HG03196 (cell line): ENCODE measurements around the gene ABHD17A.
"Not testable (repeated sequence)": the region's sequence is repeated elsewhere in the genome, so short reads cannot be mapped to it uniquely, and the experiment has no call there.

Experiments
- ATAC-seq: cut with Tn5 transposase; IDR thresholded peaks from one replicate; pipeline ENCODE4 v1.9.1; 2021; ENCODE audit not compliant: unreplicated experiment

The ABHD17A gene

DNA sequence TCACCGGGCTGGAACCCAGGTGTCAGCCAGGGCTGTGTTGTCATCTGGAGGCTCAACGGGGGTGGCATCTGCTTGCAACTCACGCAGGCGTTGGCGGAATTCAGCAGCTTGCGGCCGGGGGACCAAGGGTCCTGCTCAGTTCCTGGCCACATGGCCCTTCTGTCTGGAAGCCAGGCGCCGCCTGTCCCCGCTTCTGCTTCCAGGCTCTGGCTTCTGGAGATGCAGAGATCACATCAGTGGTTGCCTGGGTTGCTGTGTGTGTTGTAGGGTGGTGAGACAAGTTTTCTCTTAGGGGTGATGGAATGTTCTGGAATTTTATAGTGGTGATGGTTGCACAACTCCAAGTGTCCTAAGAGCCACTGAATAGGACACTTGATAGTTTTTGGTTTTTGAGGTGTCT lies 24.9 kb upstream of the ABHD17A start:
- no peak for ATAC-seq

DNA sequence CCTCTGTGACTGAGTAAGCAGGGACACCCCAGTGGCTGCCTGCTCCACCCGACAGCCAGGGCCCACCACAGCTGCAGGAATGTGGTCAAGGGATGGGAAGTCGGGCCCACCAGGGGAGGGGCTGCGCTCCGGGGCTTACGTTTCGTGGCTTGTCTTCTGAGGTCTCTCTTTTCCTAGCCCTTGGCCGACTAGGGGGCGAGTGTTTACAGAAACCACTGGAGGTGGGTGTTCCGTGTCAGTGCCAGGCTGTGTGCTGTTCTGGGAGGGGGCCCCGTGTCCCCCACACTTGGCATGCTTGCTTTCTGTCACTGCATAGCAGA lies 24.4 kb upstream of the ABHD17A start:
- no peak for ATAC-seq

DNA sequence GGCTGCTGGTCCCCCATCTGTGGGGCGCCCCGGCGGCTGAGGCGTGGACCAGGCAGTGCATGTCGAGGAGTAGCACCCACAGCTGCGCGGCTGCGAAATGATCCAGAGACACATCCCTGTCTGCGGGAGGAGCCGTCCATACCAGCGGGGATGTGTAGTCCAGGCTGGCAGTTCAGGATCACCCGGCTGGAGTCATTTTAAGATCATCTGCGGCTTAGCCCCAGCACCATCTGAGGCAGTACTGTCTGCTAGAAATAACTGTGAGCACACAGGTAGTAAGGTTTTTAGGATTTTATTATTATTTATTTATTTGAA lies 23.0 kb upstream of the ABHD17A start:
- no peak for ATAC-seq

- ATAC-seq = no peak
These were observed 22.5 kb upstream of the ABHD17A start for GRCh38 chr19:1907563-1908363.

DNA sequence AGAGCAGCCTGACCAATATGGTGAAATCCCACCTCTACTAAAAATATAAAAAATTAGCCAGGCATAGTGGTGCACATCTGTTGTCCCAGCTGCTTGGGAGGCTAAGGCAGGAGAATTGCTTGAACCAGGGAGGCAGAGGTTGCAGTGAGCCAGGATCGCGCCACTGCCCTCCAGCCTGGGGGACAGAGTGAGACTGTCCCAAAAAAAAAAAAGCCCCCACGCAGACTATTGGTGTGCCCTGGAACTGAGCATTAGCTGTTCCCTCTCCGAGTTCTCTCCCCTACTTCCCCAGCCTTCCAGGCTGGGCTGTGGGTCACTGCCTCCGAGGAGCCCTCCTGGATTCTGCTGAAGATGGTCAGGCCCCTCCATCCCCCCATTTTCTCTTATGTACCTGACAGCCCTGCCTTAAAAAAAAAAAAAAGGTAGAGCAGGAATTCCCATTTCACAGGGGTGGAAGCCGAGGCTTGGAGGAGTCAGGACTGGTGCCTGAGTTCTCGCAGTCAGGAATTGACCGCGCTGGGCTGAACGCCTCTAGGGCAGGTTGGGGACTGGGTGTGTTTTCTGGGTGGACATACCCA lies 21.8 kb upstream of the ABHD17A start:
- no peak for ATAC-seq

- no peak for ATAC-seq
These were observed 20.6 kb upstream of the ABHD17A start for GRCh38 chr19:1905863-1906375.

DNA sequence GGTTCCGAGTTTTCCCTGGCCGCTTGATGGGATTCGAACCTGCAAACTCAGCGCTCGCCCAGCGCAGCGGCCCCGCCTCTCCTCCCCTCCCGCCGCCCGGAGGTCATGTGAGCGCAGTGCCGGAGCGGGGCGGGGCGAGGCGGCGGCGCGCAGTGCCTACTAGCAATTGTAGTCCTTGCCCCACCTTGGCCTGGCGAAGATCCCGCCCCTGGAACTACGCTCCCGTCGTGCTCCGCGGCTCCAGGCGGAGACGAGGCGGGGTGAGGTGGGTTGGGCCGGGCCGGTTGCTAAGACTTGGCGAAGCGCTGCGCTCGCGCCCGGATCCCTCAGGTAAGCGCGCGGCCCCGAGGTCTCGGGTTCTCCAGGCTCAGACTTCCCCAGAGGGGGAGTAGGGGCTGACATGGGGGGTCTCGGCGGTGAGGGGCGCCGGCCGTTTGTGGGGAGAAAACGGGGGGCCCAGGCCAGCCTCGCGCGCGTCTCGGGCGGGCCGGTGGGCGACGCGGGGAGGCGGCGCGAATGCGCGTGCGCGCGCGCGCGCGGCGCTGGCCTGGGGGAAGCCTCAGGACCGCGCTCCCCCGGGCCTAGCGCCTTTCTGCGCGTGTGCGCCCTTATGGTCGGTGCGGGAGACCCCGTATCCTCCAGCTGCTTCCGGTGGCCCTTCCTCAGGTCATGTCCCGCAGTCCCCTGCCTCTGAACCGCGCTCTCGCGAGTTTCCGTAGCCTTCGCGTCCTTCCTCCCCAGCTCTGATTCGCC lies 20.0 kb upstream of the ABHD17A start, which contains the start of the genes ADAT3 and SCAMP4:
TSS of gene ADAT3 (plus strand) at position 290 of the 753 bp plus-strand sequence. CDS start 6,649 bp downstream, outside the sequence.
TSS of gene SCAMP4 (plus strand) at position 290 of the 753 bp plus-strand sequence. CDS start 9,621 bp downstream, outside the sequence.
- peak; percentile 80 for ATAC-seq

DNA sequence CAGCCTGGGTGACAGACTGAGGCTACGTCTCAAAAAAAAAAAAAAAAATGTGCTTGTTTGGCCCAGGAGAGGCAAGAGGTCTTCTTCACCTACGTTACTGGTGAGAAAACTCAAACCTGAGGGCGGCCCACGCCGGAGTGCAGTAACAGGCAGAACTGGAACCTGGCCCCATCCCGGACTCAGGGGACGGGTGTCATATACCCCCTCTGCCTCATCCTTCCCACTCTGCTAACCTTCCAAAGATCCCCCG lies 19.5 kb upstream of the ABHD17A start:
- no peak for ATAC-seq

DNA sequence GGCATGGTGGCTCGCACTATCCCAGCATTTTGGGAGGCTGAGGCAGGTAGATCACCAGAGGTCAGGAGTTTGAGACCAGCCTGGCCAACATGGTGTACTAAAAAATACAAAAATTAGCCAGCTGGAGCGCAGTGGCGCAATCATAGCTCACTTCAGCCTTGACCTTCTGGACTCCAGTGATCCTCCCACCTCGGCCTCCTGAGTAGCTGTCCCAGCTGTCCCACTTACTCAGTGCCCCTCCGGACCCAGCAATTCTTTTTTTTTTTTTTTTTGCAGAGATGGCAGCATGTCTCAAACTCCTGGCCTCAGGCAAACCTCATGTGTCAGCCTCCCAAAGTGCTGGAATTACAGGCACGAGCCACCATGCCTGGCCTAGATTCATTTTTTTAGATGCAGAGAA lies 17.6 kb upstream of the ABHD17A start:
- no peak for ATAC-seq

- no peak for ATAC-seq
These were observed 16.7 kb upstream of the ABHD17A start for GRCh38 chr19:1901940-1902404.

DNA sequence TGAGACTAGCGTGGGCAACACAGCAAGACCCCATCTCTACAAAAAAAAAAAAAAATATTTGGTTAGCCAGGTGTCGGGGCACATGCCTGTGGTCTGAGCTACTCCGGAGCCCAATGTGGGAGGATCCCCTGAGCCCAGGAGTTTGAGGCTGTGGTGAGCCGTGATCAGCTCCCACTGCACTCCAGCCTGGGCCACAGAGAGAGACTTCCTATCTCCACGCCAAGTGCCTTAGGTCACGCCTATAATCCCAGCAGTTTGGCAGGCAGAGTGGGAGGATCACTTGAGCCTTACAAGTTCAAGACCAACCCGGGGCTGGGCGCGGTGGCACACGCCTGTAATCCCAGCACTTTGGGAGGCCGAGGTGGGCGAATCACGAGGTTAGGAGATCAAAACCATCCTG lies 11.2 kb upstream of the ABHD17A start:
- no peak for ATAC-seq

- ATAC-seq = no peak
These were observed 8.5 kb upstream of the ABHD17A start for GRCh38 chr19:1893791-1894190.

- ATAC-seq = no peak
These were observed 4.6 kb upstream of the ABHD17A start for GRCh38 chr19:1889907-1890306.

GRCh38 chr19:1888385-1888784 lies 3.1 kb upstream of the ABHD17A start:
- no peak for ATAC-seq

- ATAC-seq = not testable (repeated sequence)
These were observed 1.1 kb upstream of the ABHD17A start for GRCh38 chr19:1886360-1886759.

GRCh38 chr19:1884719-1885334 lies 469 bp downstream of the ABHD17A start:
- ATAC-seq = no peak

DNA sequence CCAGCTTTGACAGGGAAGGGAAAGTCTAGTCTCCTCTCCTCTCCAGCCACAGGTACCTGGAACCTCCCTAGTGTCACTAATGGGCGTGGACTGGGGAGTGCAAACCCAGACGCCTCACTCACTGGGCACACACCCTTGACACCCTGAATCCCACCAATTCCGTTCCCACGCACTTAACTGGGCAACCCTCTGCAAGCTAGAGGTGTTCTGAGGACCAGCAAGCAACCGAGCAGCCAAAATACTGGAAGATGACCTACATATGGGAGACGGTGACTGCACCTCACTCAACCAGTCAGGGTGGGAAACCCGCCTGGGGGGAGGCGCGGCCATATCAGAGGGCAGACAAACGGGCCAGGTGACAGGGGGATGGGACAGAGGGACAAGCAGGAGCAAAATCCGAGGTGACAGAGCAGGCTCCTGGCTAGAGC lies 991 bp downstream of the ABHD17A start:
- no peak for ATAC-seq

- no peak for ATAC-seq
These were observed 1.5 kb downstream of the ABHD17A start for GRCh38 chr19:1883784-1884183.

DNA sequence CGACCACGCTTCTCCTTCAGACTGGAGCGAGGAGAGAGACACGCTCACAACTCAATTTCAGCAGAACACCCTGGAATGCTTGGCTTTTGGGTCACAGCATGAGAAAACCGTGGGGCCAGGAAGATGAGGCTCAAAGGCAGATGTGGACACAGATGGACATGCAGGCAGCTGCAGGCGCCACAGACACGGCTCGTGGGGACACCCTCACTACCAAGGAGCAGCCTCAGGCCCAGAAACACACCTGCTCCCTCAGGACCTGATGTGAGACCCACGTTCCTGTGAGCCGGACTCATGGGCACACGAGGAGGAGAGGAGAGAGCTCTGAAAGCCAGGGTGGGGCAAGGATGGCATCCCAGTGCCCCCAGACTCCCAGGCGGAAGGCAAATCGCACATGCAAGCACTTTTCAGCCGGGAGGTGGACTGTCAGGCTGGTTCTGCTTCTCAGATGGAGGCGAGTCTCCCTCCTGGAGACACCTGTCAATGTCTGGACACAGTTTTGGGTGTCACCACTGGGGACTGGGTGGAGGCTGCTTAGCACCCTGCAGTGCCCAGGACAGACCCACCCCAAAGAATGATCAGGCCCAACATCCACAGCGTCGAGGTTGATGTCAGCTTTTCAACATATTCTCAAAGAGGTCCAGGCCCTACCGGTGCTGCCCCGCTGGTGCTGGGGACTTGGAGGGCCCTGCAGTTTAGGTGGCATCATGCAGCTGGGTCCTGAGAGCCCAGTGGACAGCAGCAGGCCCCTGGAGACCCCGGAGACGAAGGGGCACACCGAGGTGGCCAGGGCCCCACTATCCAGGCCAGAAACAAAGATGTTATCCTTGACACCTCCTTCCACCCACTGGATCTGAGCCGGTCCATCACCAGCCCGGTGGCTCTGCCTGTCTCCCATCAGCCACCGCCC lies 2.3 kb downstream of the ABHD17A start:
- no peak for ATAC-seq

DNA sequence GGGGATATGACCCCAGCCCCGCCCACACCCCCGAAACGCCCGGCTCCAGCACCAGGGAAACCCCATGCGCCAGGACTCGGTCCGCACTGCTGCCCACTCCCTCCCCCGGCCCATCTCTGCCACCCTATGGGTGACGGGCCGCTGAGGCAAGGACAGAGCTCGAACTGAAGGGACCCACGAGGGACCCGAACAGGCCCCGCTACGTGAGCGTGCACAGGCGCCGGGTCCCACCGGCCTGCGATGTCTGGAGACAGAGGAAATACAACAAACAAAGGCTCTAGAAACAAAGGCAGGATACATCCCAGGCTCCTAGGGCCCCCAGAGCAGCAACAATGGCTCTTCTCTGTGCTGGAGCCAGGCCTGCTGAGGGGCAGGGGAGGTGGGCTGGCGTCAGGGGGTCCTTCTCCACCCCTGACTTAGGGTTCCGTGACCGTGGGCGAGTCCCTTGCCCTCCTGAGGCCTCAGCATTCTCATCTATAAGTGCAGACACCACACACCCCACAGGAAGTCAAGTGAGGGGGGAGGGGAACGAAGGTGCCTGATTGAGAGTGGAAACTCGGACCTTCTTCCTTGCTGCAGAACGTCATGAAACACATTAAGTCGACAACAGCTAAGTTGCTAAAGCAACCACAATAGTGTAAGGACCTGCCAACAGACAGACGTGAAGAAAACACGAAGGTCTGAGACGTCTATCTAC lies 3.1 kb downstream of the ABHD17A start:
- no peak for ATAC-seq
